HCT116 (cell line): ENCODE data around the gene RNPEP. TPM values are rescaled to one million over a fixed set of nuclear protein-coding genes. Genes with fewer than 3 reads are reported as not detected.
A peak's percentile ranks its signal among the peaks of the same experiment; 100 is the strongest.

Source experiments
- ATAC-seq: fragments of 200-7000 bp; cut with Tn5 transposase; 2 replicates; pipeline ENCODE4 v1.9.1; 2020; ENCODE audit warnings: mild to moderate bottlenecking, moderate library complexity
- BruUV-seq: library from RNA; stranded (reverse); fragments of 400-500 nt; replicated peaks from 2 replicates; lab custom pipeline; 2021; lab: Mats Ljungman, UMichigan
- CTCF ChIA-PET: fragments of 300-600 bp; sonication (Branson Sonifier 250); formaldehyde crosslinking; loops from one replicate; lab custom pipeline; 2021; ENCODE audit warnings: antibody characterized with exemption; lab: Charles Lee
- POLR2A ChIA-PET: fragments of 300-600, 350-600 bp; sonication (Branson Sonifier 250); formaldehyde crosslinking; loops from one replicate; lab custom pipeline; 2021; ENCODE audit warnings: antibody characterized with exemption; lab: Charles Lee
- RAD21 ChIA-PET, 2 experiments: fragments of 300-600 bp; sonication (Branson Sonifier 250); formaldehyde crosslinking; loops; one replicate each; lab custom pipeline; 2023; ENCODE audit warnings: low total read pairs in 2 of 2; ENCODE audit not compliant: uncharacterized antibody in 2 of 2, unreplicated experiment in 2 of 2, low non-redundant PET in 1 of 2; lab: Charles Lee
- DNase-seq: peaks from one replicate; pipeline ENCODE4 v3.0.0-alpha.2; 2010; ENCODE audit warnings: low read depth, low spot score
- H2AFZ ChIP-seq: fragments of 200-600 bp; shearing (Covaris generic), sonication (generic); 2 replicates; pipeline ENCODE4 v1.6.1; 2017; ENCODE audit warnings: low read depth, mixed run types, mixed read lengths, antibody characterized with exemption, low read length; ENCODE audit not compliant: poor library complexity, severe bottlenecking
- H3K27ac ChIP-seq: 2 replicates; pipeline ENCODE4 v1.5.1; 2012; ENCODE audit warnings: low read depth, low read length
- H3K27me3 ChIP-seq: fragments of 200-600 bp; sonication (generic); 2 replicates; pipeline ENCODE4 v1.6.1; 2016; ENCODE audit warnings: mixed run types, low read length, mixed read lengths; ENCODE audit not compliant: insufficient read depth
- H3K36me3 ChIP-seq, 2 experiments: fragments of 200-500 bp in 1 of 2; fragments of 200-600 bp in 1 of 2; sonication (Bioruptor generic) in 1 of 2; sonication (generic) in 1 of 2; 2 replicates each; pipeline versions ENCODE4 v1.5.1 to v1.6.1; 2014 to 2016; ENCODE audit warnings: low read length in 2 of 2, inconsistent platforms in 1 of 2, mixed read lengths in 1 of 2, mixed run types in 1 of 2; ENCODE audit not compliant: insufficient read depth in 2 of 2, control insufficient read depth in 1 of 2
- H3K4me1 ChIP-seq, 2 experiments: fragments of 200-600 bp in 1 of 2; sonication (generic) in 1 of 2; 2 replicates each; pipeline versions ENCODE4 v1.5.1 to v1.6.1; 2012 to 2017; ENCODE audit warnings: low read length in 2 of 2, inconsistent platforms in 1 of 2, mild to moderate bottlenecking in 1 of 2, mixed read lengths in 1 of 2, mixed run types in 1 of 2, moderate library complexity in 1 of 2; ENCODE audit not compliant: insufficient read depth in 2 of 2, control insufficient read depth in 1 of 2
- H3K4me2 ChIP-seq: fragments of 200-600 bp; sonication (generic); 2 replicates; pipeline ENCODE4 v1.6.1; 2017; ENCODE audit warnings: mixed run types, low read length, mixed read lengths
- H3K4me3 ChIP-seq, 2 experiments: fragments of 200-600 bp in 1 of 2; sonication (generic) in 1 of 2; replicated peaks in 1 of 2; 2 replicates each; pipeline ENCODE4 v1.5.1; 2011 to 2016; ENCODE audit warnings: low read length in 2 of 2, control low read depth in 1 of 2, low read depth in 1 of 2, mild to moderate bottlenecking in 1 of 2, mixed read lengths in 1 of 2, mixed run types in 1 of 2
- H3K79me2 ChIP-seq: fragments of 200-600 bp; sonication (generic); 2 replicates; pipeline ENCODE4 v1.6.1; 2017; ENCODE audit warnings: mild to moderate bottlenecking, mixed run types, low read length, moderate library complexity, mixed read lengths; ENCODE audit not compliant: insufficient read depth
- H3K9ac ChIP-seq: fragments of 200-600 bp; sonication (generic); 2 replicates; pipeline ENCODE4 v1.6.1; 2016; ENCODE audit warnings: low read length, mixed read lengths
- H3K9me2 ChIP-seq: fragments of 200-600 bp; sonication (generic), shearing (Covaris generic); 2 replicates; pipeline ENCODE4 v1.6.1; 2017; ENCODE audit warnings: mixed run types, mild to moderate bottlenecking, moderate library complexity; ENCODE audit not compliant: insufficient read depth
- H3K9me3 ChIP-seq, 2 experiments: fragments of 200-500 bp in 1 of 2; fragments of 200-600 bp in 1 of 2; sonication (Bioruptor generic) in 1 of 2; sonication (generic) in 1 of 2; 2 replicates each; pipeline ENCODE4 v1.6.1; 2014 to 2017; ENCODE audit warnings: low read length in 2 of 2, mixed read lengths in 2 of 2, inconsistent platforms in 1 of 2, low read depth in 1 of 2, mild to moderate bottlenecking in 1 of 2, mixed run types in 1 of 2, moderate library complexity in 1 of 2; ENCODE audit not compliant: control insufficient read depth in 1 of 2, insufficient read depth in 1 of 2
- H4K20me1 ChIP-seq: fragments of 200-600 bp; sonication (generic), shearing (Covaris generic); 2 replicates; pipeline ENCODE4 v1.6.1; 2017; ENCODE audit warnings: mixed run types, mild to moderate bottlenecking, moderate library complexity; ENCODE audit not compliant: insufficient read depth
- CBX3 ChIP-seq: IDR thresholded peaks from 2 replicates; pipeline ENCODE4 v1.6.1; 2012; ENCODE audit warnings: low read depth
- EGR1 ChIP-seq: IDR thresholded peaks from 2 replicates; pipeline ENCODE4 v1.6.1; 2012; ENCODE audit warnings: low read depth
- ELF1 ChIP-seq: IDR thresholded peaks from 2 replicates; pipeline ENCODE4 v1.6.1; 2012; ENCODE audit warnings: low read depth, borderline replicate concordance
- FOSL1 ChIP-seq: IDR thresholded peaks from 2 replicates; pipeline ENCODE4 v1.6.1; 2012; ENCODE audit warnings: low read depth
- JUND ChIP-seq: IDR thresholded peaks from 2 replicates; pipeline ENCODE4 v1.6.1; 2012
- POLR2A ChIP-seq: IDR thresholded peaks from 2 replicates; pipeline ENCODE4 v1.7.0; 2011; ENCODE audit warnings: borderline replicate concordance; ENCODE audit not compliant: insufficient read depth, insufficient read length; ENCODE audit errors: extremely low read depth
- SIN3A ChIP-seq: IDR thresholded peaks from 2 replicates; pipeline ENCODE4 v1.6.1; 2012; ENCODE audit warnings: low read depth
- SP1 ChIP-seq: IDR thresholded peaks from 2 replicates; pipeline ENCODE4 v1.6.1; 2012; ENCODE audit warnings: low read depth
- TCF7L2 ChIP-seq: IDR thresholded peaks from 2 replicates; pipeline ENCODE4 v1.7.0; 2011; ENCODE audit warnings: borderline replicate concordance, inconsistent platforms; ENCODE audit not compliant: insufficient read depth, insufficient read length; ENCODE audit errors: extremely low read depth
- YY1 ChIP-seq: IDR thresholded peaks from 2 replicates; pipeline ENCODE4 v1.6.1; 2011; ENCODE audit warnings: low read length, low read depth, moderate library complexity, mild to moderate bottlenecking; ENCODE audit not compliant: insufficient replicate concordance; ENCODE audit errors: extremely low read depth
- intact Hi-C: fragments of 100-400 bp; cut with micrococcal nuclease; formaldehyde crosslinking; loops from 2 replicates; pipeline ENCODE4 v1.10.0; 2022
- total RNA-seq: library from RNA; stranded (reverse); gene quantifications from one replicate; pipeline ENCODE4 v1.2.1, GENCODE V29; 2021; ENCODE audit not compliant: unreplicated experiment
- TF ChIP-seq, protein P1 (sequence below): IDR thresholded peaks from 2 replicates; pipeline ENCODE4 v1.6.1; 2012; ENCODE audit warnings: low read depth

RNPEP gene
- total RNA-seq, 1 experiment from 2014 or later = 85.9 TPM

DNA sequence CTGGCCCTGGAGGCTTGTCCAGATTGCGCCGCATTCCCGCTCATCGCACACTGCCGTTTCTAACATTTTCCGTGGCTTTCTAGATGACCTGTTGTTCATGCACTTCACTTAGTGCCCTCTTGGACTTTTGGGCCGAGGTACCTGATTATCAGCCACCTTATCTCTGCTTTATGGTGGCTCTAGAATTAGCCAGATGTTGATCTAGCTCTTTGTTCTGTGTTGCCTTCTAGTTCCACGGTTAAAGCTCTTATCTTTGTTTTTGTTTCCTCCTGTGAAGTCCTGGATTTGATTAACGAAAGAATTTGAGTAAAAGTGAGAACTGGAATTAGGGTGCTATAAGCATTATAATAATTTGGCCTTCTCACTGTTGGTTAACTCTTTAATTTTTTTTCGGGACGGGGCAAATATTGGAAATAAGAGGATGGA, 945 bp downstream of the RNPEP start:
- intact Hi-C loops = no loop called here
- Histone ChIP-seq H3K4me1 (peaks cover 5 to 23% of the 10 kb centered on the region in 2 experiments), H4K20me1 (no peaks in the 10 kb centered on the region), H2AFZ (peak overlapping the region; percentile 53), H3K4me3 (peak overlapping the region; percentile 89 to 98), H3K9me2 (no peaks in the 10 kb centered on the region), H3K4me2 (peak overlapping the region; percentile 88)
- no peak for TF ChIP-seq SP1
- TF ChIP-seq CBX3 = no peak
- TF ChIP-seq EGR1 = no peak; the same call in 1 of the 2 replicates
- TF ChIP-seq SIN3A = no peak; the same call in 1 of the 2 replicates
- TF ChIP-seq JUND = no peak
- TF ChIP-seq FOSL1 = no peak
- no peak for TF ChIP-seq ELF1
- TF ChIP-seq, protein P1, sequence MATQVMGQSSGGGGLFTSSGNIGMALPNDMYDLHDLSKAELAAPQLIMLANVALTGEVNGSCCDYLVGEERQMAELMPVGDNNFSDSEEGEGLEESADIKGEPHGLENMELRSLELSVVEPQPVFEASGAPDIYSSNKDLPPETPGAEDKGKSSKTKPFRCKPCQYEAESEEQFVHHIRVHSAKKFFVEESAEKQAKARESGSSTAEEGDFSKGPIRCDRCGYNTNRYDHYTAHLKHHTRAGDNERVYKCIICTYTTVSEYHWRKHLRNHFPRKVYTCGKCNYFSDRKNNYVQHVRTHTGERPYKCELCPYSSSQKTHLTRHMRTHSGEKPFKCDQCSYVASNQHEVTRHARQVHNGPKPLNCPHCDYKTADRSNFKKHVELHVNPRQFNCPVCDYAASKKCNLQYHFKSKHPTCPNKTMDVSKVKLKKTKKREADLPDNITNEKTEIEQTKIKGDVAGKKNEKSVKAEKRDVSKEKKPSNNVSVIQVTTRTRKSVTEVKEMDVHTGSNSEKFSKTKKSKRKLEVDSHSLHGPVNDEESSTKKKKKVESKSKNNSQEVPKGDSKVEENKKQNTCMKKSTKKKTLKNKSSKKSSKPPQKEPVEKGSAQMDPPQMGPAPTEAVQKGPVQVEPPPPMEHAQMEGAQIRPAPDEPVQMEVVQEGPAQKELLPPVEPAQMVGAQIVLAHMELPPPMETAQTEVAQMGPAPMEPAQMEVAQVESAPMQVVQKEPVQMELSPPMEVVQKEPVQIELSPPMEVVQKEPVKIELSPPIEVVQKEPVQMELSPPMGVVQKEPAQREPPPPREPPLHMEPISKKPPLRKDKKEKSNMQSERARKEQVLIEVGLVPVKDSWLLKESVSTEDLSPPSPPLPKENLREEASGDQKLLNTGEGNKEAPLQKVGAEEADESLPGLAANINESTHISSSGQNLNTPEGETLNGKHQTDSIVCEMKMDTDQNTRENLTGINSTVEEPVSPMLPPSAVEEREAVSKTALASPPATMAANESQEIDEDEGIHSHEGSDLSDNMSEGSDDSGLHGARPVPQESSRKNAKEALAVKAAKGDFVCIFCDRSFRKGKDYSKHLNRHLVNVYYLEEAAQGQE = no peak
- TF ChIP-seq TCF7L2 = no peak
- no peak for TF ChIP-seq POLR2A
- TF ChIP-seq YY1 = no peak
- TF ChIP-seq, all 23 proteins: peak for 0
- no TSS peak for BruUV-seq
- DNase-seq (no peak), ATAC-seq (no peak)
- no peaks in the 10 kb centered on the region for H3K9me3 ChIP-seq
- ChIA-PET POLR2A (interaction anchor here (0.8 to 2.9 kb wide), 3 partner anchors 27 to 269 kb away, joined by 3 to 12 read pairs (median 3); partner anchors contain the start of gene ELF3), CTCF (interaction anchor here (0.9 to 4.1 kb wide), 4 partner anchors 17 to 135 kb away, joined by 3 to 19 read pairs (median 4); partner anchors contain the start of gene ELF3), RAD21 (no interaction called here)
- peak overlapping the region; percentile 92 for H3K9ac ChIP-seq
- peak overlapping the region; percentile 90 for H3K27ac ChIP-seq
- H3K79me2 ChIP-seq = peaks cover 42% of the 10 kb centered on the region
- 0 out of 4 replicates have a peak, but pooled peaks cover 0 to 3% of the 10 kb centered on the region in 2 experiments for H3K36me3 ChIP-seq
- H3K27me3 ChIP-seq = no peaks in the 10 kb centered on the region
